ENCODE measurements around the gene PADI6. TPM values are rescaled to one million over a fixed set of nuclear protein-coding genes. Genes with fewer than 3 reads are reported as not detected.
"Not testable (repeated sequence)": the region's sequence is repeated elsewhere in the genome, so short reads cannot be mapped to it uniquely, and the experiment has no call there.

The PADI6 gene
- total RNA-seq, 4 donors from 2014 or later: not detected

GRCh38 chr1:17335821-17336710, 35.9 kb upstream of the PADI6 start:
- Histone ChIP-seq H3K27ac (no peak overlapping the region), H3K9me3 (no peaks in the 10 kb centered on the region), H3K4me3 (no peak overlapping the region), H3K27me3 (no peaks in the 10 kb centered on the region), H3K36me3 (no peaks in the 10 kb centered on the region), H3K4me1 (no peaks in the 10 kb centered on the region)
- no peak for TF ChIP-seq POLR2A (IDR thresholded peaks at IDR 0.05)
- TF ChIP-seq, protein P1, sequence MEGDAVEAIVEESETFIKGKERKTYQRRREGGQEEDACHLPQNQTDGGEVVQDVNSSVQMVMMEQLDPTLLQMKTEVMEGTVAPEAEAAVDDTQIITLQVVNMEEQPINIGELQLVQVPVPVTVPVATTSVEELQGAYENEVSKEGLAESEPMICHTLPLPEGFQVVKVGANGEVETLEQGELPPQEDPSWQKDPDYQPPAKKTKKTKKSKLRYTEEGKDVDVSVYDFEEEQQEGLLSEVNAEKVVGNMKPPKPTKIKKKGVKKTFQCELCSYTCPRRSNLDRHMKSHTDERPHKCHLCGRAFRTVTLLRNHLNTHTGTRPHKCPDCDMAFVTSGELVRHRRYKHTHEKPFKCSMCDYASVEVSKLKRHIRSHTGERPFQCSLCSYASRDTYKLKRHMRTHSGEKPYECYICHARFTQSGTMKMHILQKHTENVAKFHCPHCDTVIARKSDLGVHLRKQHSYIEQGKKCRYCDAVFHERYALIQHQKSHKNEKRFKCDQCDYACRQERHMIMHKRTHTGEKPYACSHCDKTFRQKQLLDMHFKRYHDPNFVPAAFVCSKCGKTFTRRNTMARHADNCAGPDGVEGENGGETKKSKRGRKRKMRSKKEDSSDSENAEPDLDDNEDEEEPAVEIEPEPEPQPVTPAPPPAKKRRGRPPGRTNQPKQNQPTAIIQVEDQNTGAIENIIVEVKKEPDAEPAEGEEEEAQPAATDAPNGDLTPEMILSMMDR (IDR thresholded peaks at IDR 0.05): peak; percentile 32 to 76 (median 66)
- DNase-seq: peak; percentile 51 to 85 (median 83)

DNA sequence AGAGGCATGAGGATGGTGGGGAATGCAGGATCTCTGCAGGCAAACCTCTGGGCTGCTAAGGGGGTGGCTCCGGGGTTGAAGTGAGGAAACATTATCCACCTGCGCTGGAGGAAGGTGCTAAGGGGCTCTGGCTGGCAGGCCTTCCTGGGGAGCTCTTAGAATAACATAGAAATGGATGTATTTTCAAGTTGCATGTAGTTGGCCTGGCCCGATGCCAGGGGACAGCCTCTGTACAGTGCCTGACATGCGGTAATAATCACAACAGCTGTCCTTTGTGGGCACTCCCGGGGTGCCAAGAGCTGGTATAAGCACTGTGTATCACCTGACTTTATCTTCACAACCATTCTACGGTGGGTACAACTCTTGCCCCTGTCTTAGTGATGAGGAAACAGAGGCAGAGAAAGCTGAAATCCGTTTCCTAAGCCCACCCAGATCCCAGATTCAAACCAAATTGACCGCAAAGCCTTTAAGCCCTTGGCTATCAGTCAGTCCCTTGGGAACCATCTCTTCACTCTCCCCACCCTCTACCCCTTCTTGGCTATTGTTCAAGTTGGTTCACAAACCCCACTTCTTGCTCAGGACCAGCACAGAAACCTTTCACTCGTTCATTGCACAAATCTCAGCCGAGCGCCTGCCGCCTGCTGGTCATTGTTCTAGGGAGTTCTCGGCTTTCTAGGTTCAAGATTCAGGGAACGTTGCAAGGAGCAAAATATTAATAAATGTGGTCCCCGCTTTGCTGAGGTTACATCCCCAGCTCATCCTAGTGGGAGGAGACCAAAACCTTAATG, 33.1 kb upstream of the PADI6 start:
- Histone ChIP-seq H3K27me3 (no peaks in the 10 kb centered on the region), H3K9me3 (no peaks in the 10 kb centered on the region), H3K27ac (no peak overlapping the region), H3K36me3 (no peaks in the 10 kb centered on the region), H3K4me1 (no peaks in the 10 kb centered on the region), H3K4me3 (no peak overlapping the region)
- TF ChIP-seq, protein P1 (IDR thresholded peaks at IDR 0.05): peak in 1 of 6 experiments; percentile 18
- TF ChIP-seq POLR2A (IDR thresholded peaks at IDR 0.05): no peak
- DNase-seq: peak in 1 of 3 donors; percentile 31

DNA sequence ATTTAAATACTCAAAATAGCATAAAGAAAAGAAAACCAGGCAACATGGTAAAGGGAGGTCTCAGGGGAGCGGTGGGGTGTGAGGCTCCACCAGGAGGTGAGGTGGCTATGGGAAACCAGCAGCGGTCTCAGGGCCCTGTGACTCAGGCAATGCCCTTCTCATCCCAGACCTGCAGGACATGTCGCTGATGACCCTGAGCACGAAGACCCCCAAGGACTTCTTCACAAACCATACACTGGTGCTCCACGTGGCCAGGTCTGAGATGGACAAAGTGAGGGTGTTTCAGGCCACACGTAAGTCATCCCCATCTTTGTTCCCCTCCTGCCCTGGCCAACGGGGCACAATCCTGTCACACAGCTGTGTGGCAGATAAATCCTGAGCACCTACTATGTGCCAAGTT, 32.5 kb upstream of the PADI6 start:
- no peaks in the 10 kb centered on the region for H3K36me3 ChIP-seq
- peak in 1 of 3 donors; percentile 26 for DNase-seq
- TF ChIP-seq POLR2A (IDR thresholded peaks at IDR 0.05): no peak
- TF ChIP-seq, protein P1 (IDR thresholded peaks at IDR 0.05): no peak
- H3K27me3 ChIP-seq: no peaks in the 10 kb centered on the region
- no peak overlapping the region for H3K27ac ChIP-seq
- H3K9me3 ChIP-seq: no peaks in the 10 kb centered on the region
- no peak overlapping the region for H3K4me3 ChIP-seq
- no peaks in the 10 kb centered on the region for H3K4me1 ChIP-seq

GRCh38 chr1:17340358-17340757, 31.6 kb upstream of the PADI6 start:
- peak in 1 of 3 donors; percentile 32 for DNase-seq
- no peaks in the 10 kb centered on the region for H3K9me3 ChIP-seq
- no peaks in the 10 kb centered on the region for H3K4me1 ChIP-seq
- TF ChIP-seq, protein P1 (IDR thresholded peaks at IDR 0.05): no peak
- no peak for TF ChIP-seq POLR2A (IDR thresholded peaks at IDR 0.05)
- no peaks in the 10 kb centered on the region for H3K27me3 ChIP-seq
- no peak overlapping the region for H3K27ac ChIP-seq
- no peaks in the 10 kb centered on the region for H3K36me3 ChIP-seq
- no peak overlapping the region for H3K4me3 ChIP-seq

DNA sequence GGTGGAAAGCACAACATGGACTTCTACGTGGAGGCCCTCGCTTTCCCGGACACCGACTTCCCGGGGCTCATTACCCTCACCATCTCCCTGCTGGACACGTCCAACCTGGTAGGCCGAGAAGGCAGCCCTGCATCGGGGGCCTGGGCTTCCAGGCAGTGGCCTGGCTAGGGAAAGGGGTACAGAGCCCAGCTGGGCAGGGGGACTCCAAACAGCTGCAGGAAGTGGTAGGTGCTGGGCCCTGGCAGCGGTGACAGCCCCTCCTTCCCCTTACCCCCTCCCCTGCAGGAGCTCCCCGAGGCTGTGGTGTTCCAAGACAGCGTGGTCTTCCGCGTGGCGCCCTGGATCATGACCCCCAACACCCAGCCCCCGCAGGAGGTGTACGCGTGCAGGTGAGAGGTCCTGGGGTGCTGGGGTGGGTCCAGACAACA, 30.0 kb upstream of the PADI6 start:
- H3K4me1 ChIP-seq: no peaks in the 10 kb centered on the region
- peak in 1 of 3 donors; percentile 37 for DNase-seq
- no peaks in the 10 kb centered on the region for H3K36me3 ChIP-seq
- TF ChIP-seq, protein P1 (IDR thresholded peaks at IDR 0.05): no peak
- no peak overlapping the region for H3K27ac ChIP-seq
- H3K4me3 ChIP-seq: no peak overlapping the region
- no peaks in the 10 kb centered on the region for H3K9me3 ChIP-seq
- H3K27me3 ChIP-seq: no peaks in the 10 kb centered on the region

DNA sequence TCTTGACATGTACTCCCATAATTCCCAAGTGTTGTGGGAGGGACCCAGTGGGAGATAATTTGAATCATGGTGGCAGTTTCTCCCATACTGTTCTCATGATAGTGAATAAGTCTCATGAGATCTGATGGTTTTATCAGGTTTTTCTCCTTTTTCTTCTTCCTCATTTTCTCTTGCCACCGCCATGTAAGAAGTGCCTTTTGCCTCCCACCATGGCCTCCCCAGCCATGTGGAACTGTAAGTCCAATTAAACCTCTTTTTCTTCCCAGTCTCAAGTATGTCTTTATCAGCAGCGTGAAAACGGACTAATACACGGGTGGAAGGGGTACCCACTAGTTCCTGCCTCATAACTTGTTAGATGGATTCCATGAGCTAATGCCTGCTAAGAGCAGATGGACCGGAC, 26.5 kb upstream of the PADI6 start:
- not testable (repeated sequence) for H3K9me3 ChIP-seq, H3K27me3 ChIP-seq, H3K27ac ChIP-seq, H3K4me3 ChIP-seq, H3K4me1 ChIP-seq, H3K36me3 ChIP-seq, DNase-seq
